DMS53 (cell line): ENCODE results near the gene SAP130.

Experiments
- DNase-seq: peaks from one replicate; lab custom pipeline; 2025; lab: John Stamatoyannopoulos, UW

The SAP130 gene

GRCh38 chr2:127953128-127953718, 74.6 kb downstream of the SAP130 start:
- no peak for DNase-seq

GRCh38 chr2:127951026-127951425, 76.8 kb downstream of the SAP130 start:
- no peak for DNase-seq

GRCh38 chr2:127950264-127950663, 77.6 kb downstream of the SAP130 start:
- no peak for DNase-seq

- no peak for DNase-seq
Measured at GRCh38 chr2:127945281-127945680, 82.6 kb downstream of the SAP130 start.

- no peak for DNase-seq
Measured at GRCh38 chr2:127943186-127943585, 84.7 kb downstream of the SAP130 start.

GRCh38 chr2:127942002-127942401, 85.9 kb downstream of the SAP130 start:
- no peak for DNase-seq

- DNase-seq, result no peak
Measured at GRCh38 chr2:127941461-127941860, 86.4 kb downstream of the SAP130 start.

GRCh38 chr2:127940641-127941040, 87.2 kb downstream of the SAP130 start:
- no peak for DNase-seq

GRCh38 chr2:127935337-127935736, 92.5 kb downstream of the SAP130 start:
- DNase-seq, result no peak

- DNase-seq, result peak; percentile 51
Measured at GRCh38 chr2:127932199-127932876, 95.5 kb downstream of the SAP130 start.

- DNase-seq, result no peak
Measured at GRCh38 chr2:127929449-127929848, 98.4 kb downstream of the SAP130 start.

GRCh38 chr2:127927384-127927783, 100.5 kb downstream of the SAP130 start:
- DNase-seq, result no peak

- no peak for DNase-seq
Measured at GRCh38 chr2:127917916-127918315, 109.9 kb downstream of the SAP130 start.

- peak; percentile 72 for DNase-seq
Measured at GRCh38 chr2:127913808-127914457, 113.9 kb downstream of the SAP130 start.

- DNase-seq, result no peak
Measured at GRCh38 chr2:127911737-127912136, 116.1 kb downstream of the SAP130 start.

GRCh38 chr2:127910415-127910814, 117.4 kb downstream of the SAP130 start:
- DNase-seq, result no peak

- DNase-seq, result peak; percentile 67
Measured at GRCh38 chr2:127909019-127909418, 118.8 kb downstream of the SAP130 start.

GRCh38 chr2:127907733-127908400, 120.0 kb downstream of the SAP130 start:
- peak; percentile 52 for DNase-seq

GRCh38 chr2:127906206-127906926, 121.5 kb downstream of the SAP130 start:
- peak; percentile 66 for DNase-seq

GRCh38 chr2:127901339-127902056, 126.4 kb downstream of the SAP130 start:
- no peak for DNase-seq

GRCh38 chr2:127897531-127898211, 130.2 kb downstream of the SAP130 start:
- DNase-seq, result no peak
